Adrenal gland (tissue), 12 donors: ENCODE results near the gene KRTAP10-8. TPM values are rescaled to one million over a fixed set of nuclear protein-coding genes. Genes with fewer than 3 reads are reported as not detected.

Source experiments
- DNase-seq, 7 donors: peaks; one replicate each; pipeline ENCODE4 v3.0.0-alpha.2; 2019 to 2020
- H3K27ac ChIP-seq, 5 donors: fragments of 200-600 bp; sonication (generic) in 4 of 5; 1 replicate in 3 of 5; 2 replicates in 2 of 5; pipeline versions ENCODE4 v1.5.1 to v1.8.0; 2016 to 2020; ENCODE audit warnings: mild to moderate bottlenecking in 1 of 5
- H3K27me3 ChIP-seq: fragments of 200-600 bp; 2 replicates; pipeline ENCODE4 v1.8.0; 2021
- H3K36me3 ChIP-seq, 2 donors: fragments of 200-600 bp; replicated peaks in 1 of 2; 1 replicate in 1 of 2; 2 replicates in 1 of 2; pipeline versions ENCODE4 v1.5.1 to v1.8.0; 2018 to 2022
- H3K4me1 ChIP-seq, 2 donors: fragments of 200-600 bp; replicated peaks in 1 of 2; 1 replicate in 1 of 2; 2 replicates in 1 of 2; pipeline versions ENCODE4 v1.5.1 to v1.8.0; 2018 to 2021
- H3K4me3 ChIP-seq, 4 donors: fragments of 200-600 bp; sonication (generic) in 3 of 4; one replicate each; pipeline ENCODE4 v1.5.1; 2016 to 2018
- H3K9me3 ChIP-seq, 3 donors: fragments of 200-600 bp; sonication (generic) in 1 of 3; replicated peaks in 1 of 3; 1 replicate in 2 of 3; 2 replicates in 1 of 3; pipeline versions ENCODE4 v1.5.1 to v1.8.0; 2016 to 2021
- CTCF ChIP-seq, 6 experiments: fragments of 450-650 bp in 4 of 6; fragments of 200-600 bp in 2 of 6; sonication (generic) in 1 of 6; IDR thresholded peaks; 1 replicate in 5 of 6; 2 replicates in 1 of 6; pipeline versions ENCODE4 v1.5.1 to v1.8.0; 2016 to 2021; ENCODE audit warnings: antibody characterized with exemption in 6 of 6, mild to moderate bottlenecking in 2 of 6, moderate library complexity in 1 of 6
- POLR2A ChIP-seq, 2 donors: fragments of 450-650 bp; IDR thresholded peaks; one replicate each; pipeline ENCODE4 v1.6.1; 2017; ENCODE audit warnings: antibody characterized with exemption in 2 of 2, mild to moderate bottlenecking in 2 of 2, moderate library complexity in 1 of 2
- WGBS, 4 donors: extraction: QIAGEN DNeasy Blood & Tissue Kit in 2 of 4; methylation state at CpG; one replicate each; pipeline versions ENCODE4 v1.1.5 to v1.1.7; 2013 to 2017; 5-methylcytosine and 5-hydroxymethylcytosine counted together
- intact Hi-C, 2 donors: fragments of 100-400 bp; cut with DNase I; formaldehyde crosslinking; loops; one replicate each; pipeline versions ENCODE4 v1.14.1 to v1.15.0; 2022 to 2023
- polyA plus RNA-seq, 3 donors: library from polyadenylated mRNA; stranded (reverse); fragments of 200-250 nt in 2 of 3; fragments of 350-450 nt in 1 of 3; fragmentation: Illumina TruSeq in 1 of 3; extraction: RNeasy Lipid Tissue Mini Kit (QIAGEN cat#74804) in 1 of 3; gene quantifications; one replicate each; pipeline ENCODE4 v1.2.3, GENCODE V29; 2013 to 2014
- total RNA-seq, 9 donors: library from RNA; depleted of rRNA in 4 of 9; stranded (reverse); fragments of >200 nt in 4 of 9; fragments of 120-200 nt in 1 of 9; fragmentation: NEBNext Ultra II Directional in 1 of 9; extraction: Animal tissue kit (Norgen Biotek cat#: 25700) in 1 of 9; gene quantifications; one replicate each; pipeline versions ENCODE4 v1.1.0 to v1.2.4, GENCODE V29; 2013 to 2023
- donor health status: healthy with polysubstance abuse.
- donor health status: Bipolar disorder and iron deficiency.
- donor health status: DM: yes; HTN: yes; CAD: no.
- donor health status: DM: no; HTN: no; CAD: no.
- donor health status: DM: no; HTN: no; CAD: no.
- donor health status: DM: yes; HTN: yes; CAD: no.

The KRTAP10-8 gene
- total and polyA plus RNA-seq, 12 donors: not detected

GRCh38 chr21:44618504-44618903 is 6.6 kb downstream of the KRTAP10-8 start:
- H3K27me3 ChIP-seq: no peaks in the 10 kb centered on the region
- no peaks in the 10 kb centered on the region for H3K4me1 ChIP-seq
- WGBS, 4 donors: 13 to 29% (median 21%) methylated on average over 3 to 4 of the region's 4 CpGs
- no peaks in the 10 kb centered on the region for H3K9me3 ChIP-seq
- TF ChIP-seq CTCF (IDR thresholded peaks at IDR 0.05) (peak in 3 of 6 experiments; percentile 17 to 26 (median 19)), POLR2A (IDR thresholded peaks at IDR 0.05) (no peak)
- intact Hi-C loops: no loop called here
- no peak overlapping the region for H3K4me3 ChIP-seq
- no peaks in the 10 kb centered on the region for H3K36me3 ChIP-seq
- no peak overlapping the region for H3K27ac ChIP-seq
- DNase-seq: peak in 5 of 7 donors; percentile 24 to 40 (median 36)

- no peak for DNase-seq
- WGBS, 4 donors: 55 to 66% (median 60%) methylated on average over 3 of the region's 3 CpGs
- no peaks in the 10 kb centered on the region for H3K9me3 ChIP-seq
- TF ChIP-seq POLR2A (IDR thresholded peaks at IDR 0.05) (no peak), CTCF (IDR thresholded peaks at IDR 0.05) (no peak)
- H3K4me1 ChIP-seq: no peaks in the 10 kb centered on the region
- no peaks in the 10 kb centered on the region for H3K27me3 ChIP-seq
- H3K27ac ChIP-seq: no peak overlapping the region
- no peaks in the 10 kb centered on the region for H3K36me3 ChIP-seq
- intact Hi-C loops: no loop called here
- H3K4me3 ChIP-seq: no peak overlapping the region
Observed at GRCh38 chr21:44618909-44619308, 7.0 kb downstream of the KRTAP10-8 start.

GRCh38 chr21:44619886-44620285 is 8.0 kb downstream of the KRTAP10-8 start:
- DNase-seq: no peak
- Histone ChIP-seq H3K27ac (no peak overlapping the region), H3K36me3 (no peaks in the 10 kb centered on the region), H3K4me3 (no peak overlapping the region), H3K9me3 (no peaks in the 10 kb centered on the region), H3K27me3 (no peaks in the 10 kb centered on the region), H3K4me1 (no peaks in the 10 kb centered on the region)
- intact Hi-C loops: no loop called here
- WGBS, 4 donors: 79 to 83% (median 81%) methylated on average over 6 of the region's 6 CpGs
- TF ChIP-seq CTCF (IDR thresholded peaks at IDR 0.05): no peak
- no peak for TF ChIP-seq POLR2A (IDR thresholded peaks at IDR 0.05)

- no peak for DNase-seq
- intact Hi-C loops: no loop called here
- Histone ChIP-seq H3K36me3 (no peaks in the 10 kb centered on the region), H3K4me3 (no peak overlapping the region), H3K4me1 (no peaks in the 10 kb centered on the region), H3K27me3 (no peaks in the 10 kb centered on the region), H3K27ac (no peak overlapping the region), H3K9me3 (no peaks in the 10 kb centered on the region)
- TF ChIP-seq CTCF (IDR thresholded peaks at IDR 0.05) (no peak), POLR2A (IDR thresholded peaks at IDR 0.05) (no peak)
Observed at GRCh38 chr21:44623575-44623974, 11.7 kb downstream of the KRTAP10-8 start.
